GOT3 (cell line): Measurements from ENCODE around the gene SYNPO2.
"Not testable (repeated sequence)": the region's sequence is repeated elsewhere in the genome, so short reads cannot be mapped to it uniquely, and the experiment has no call there.

Source experiments
- DNase-seq: peaks from one replicate; lab custom pipeline; 2025; ENCODE audit warnings: mixed read lengths; lab: John Stamatoyannopoulos, UW

SYNPO2 gene

DNA sequence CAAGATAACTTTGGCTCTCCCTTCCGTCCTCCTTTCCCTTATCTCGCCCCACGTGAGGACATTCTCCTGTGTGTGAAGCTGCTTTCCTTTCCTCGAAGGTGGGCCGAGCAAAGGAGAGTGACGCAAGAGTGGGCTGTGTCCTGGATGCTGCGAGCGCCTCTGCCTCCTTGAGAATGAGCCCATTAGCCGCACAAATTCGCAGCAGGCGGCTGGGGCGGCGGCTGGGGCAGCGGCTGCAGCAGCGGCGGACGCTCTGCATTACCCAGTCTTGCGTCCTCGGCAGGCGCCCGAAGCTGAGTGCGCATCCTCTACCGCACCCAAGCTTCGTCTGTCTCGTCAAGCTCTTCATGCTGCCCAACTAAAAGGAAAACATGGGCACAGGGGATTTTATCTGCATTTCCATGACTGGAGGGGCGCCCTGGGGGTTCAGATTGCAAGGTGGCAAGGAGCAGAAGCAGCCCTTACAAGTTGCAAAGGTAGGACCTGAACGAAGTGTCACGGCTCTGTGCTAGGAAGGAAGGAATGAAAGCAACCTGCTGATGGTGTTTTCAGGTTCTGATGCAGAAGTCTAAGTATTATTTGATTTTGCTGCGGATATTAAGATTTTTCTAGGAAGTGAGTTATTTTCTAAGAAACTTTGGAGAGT, at the start of gene SYNPO2:
Gene SYNPO2, plus strand, starts transcription at position 189 of the 646 bp plus-strand sequence. Its CDS starts 183 bp downstream, at position 372.
- DNase-seq = no peak

DNA sequence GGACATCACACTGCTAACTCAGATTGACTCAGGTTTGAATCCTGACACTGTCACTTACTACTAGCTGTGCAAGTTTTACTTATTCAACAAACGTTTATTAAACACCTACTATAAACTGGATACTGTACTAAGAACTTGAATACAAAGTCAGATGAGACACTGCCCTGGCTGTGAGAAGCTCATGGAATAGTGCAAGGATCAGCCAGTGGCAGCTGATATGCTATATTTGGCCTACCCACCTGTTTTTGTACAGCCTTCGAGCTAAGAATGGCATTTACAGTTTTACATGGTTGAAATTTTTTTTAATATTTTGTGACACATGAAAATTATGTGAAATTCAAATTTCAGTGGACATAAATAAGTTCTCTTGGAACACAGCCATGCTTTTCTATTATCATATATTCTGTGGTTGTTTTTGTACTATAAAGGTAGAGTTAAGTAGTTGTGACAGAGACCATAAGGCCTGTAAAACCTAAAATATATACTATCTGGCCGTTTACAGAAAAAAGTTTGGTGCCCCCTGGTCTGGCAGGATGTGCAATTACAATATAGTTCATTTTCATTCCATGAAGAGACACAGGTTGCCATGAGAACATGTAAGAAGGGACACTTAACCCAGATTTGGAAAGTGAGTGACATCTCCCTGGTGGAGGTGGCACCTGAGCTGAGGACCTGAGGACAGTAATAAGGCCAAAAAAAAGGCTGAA, 49.3 kb upstream of the SYNPO2 start:
- no peak for DNase-seq

- DNase-seq = no peak
These were observed 46.6 kb upstream of the SYNPO2 start for GRCh38 chr4:118842055-118842454.

GRCh38 chr4:118843237-118843636, 45.4 kb upstream of the SYNPO2 start:
- DNase-seq = no peak

DNA sequence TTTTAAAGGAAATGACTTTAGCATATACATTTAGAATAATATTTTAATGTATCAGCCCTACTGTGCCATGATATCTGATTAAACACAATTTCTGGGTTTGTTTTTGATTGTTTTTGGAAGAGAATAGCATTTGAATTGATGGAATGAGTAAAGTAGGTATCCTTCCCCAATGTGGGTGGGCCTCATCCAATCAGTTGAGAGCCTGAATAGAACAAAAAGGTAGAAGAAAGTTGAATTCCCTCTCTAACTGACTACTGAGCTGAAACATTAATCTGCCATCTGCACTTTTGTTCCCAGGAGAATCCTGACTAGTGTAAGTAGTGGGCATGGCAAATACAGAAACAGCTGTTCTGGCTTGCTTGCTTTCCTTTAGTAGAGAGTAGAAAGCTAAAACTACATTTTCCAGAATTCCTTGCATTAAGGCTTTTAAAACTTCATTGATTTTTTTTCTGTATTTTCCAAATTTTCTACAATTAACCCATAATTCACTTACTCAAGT, 43.1 kb upstream of the SYNPO2 start:
- no peak for DNase-seq

DNA sequence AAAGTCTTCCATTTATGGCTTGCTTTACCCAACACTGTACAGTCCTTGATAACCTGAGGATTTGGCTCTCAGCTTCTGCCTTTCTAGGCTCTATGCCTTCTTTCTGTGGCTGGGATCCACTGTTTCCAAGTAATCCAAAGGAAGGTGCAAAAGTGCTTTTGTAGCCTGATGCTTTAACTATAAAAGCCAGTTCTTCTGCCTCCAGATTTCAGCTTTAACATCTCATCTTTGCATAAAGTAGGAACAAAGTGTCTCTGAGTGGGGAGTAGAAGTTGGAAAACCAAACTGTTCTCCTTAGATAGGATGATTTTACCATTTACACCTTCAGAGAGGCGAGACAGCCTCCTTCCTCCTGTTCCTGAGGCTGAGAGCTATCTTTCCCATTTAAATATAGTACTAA, 41.7 kb upstream of the SYNPO2 start:
- DNase-seq = no peak

- DNase-seq = no peak
These were observed 40.4 kb upstream of the SYNPO2 start for GRCh38 chr4:118848242-118848641.

DNA sequence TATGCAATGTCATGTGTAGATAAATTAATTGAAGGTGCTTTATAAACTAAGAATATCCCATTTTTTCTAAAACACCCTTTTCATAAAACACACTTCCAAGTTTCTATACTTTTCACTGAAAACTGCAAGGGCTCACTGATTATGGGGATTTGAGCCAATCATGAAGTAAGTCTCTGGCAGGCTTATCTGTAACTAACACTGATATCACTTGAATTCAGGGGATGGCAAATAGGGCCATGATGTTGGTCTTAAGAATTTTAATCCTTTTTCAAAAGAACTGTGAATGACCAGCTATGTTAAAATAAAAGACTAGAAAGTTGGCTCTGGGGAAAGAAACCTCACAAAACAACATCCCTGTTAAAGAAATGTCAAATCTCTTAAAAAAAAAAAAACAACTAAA, 39.8 kb upstream of the SYNPO2 start:
- DNase-seq = no peak

- no peak for DNase-seq
These were observed 38.7 kb upstream of the SYNPO2 start for GRCh38 chr4:118849867-118850487.

DNA sequence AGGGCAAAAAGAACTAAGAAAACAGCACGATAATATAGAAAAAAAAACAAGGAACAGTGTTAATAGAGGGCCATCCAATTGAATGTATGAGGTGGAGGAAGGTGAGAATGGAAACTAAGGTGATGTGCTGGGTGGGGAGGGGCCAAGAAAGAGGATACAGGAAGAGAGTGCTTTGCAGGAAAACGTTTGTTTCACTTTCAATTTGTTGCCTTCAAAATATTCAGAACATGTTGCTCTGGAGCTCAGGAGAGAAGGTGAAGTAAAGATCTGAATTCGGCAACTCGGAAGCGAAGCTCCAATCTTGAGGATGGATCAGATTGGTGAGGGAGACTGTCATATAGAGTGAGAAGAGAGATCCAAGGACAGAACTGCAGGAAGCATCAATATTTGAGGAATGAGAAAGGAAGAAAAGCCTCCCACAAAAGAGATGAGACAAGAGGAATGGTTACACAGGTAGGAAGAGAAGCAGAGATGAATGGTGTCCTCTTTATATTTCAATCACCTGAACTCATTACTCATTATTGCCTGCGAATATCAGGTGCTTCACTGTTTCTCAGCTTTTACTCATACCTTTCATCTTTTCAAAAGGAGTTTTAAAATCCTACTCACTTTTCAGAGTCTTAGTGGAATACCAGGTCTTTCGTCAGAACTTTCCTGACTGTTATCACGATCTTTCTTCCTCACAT, 38.0 kb upstream of the SYNPO2 start:
- DNase-seq = no peak

DNA sequence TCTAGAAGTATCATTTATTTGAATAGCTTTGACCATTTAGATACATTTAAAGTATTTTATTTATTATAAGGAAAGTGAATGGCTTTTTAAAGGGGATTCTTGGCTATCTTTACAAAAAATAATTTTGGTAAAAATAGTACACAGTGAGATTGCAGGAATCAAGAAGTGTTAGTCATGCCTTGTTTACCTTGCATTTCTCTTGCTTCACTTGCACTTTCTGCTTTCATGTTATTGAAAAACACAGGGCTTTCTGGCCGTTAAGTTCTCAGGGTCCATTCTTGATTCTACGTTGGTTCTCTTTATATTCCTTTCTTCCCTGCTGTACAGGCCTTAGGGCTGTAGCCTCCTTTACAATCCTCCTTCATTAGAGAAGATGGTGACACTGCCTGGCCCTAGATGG, 30.9 kb upstream of the SYNPO2 start:
- DNase-seq = no peak

GRCh38 chr4:118858779-118859178, 29.9 kb upstream of the SYNPO2 start:
- DNase-seq = no peak

GRCh38 chr4:118865091-118865708, 23.5 kb upstream of the SYNPO2 start:
- peak; percentile 3 for DNase-seq

DNA sequence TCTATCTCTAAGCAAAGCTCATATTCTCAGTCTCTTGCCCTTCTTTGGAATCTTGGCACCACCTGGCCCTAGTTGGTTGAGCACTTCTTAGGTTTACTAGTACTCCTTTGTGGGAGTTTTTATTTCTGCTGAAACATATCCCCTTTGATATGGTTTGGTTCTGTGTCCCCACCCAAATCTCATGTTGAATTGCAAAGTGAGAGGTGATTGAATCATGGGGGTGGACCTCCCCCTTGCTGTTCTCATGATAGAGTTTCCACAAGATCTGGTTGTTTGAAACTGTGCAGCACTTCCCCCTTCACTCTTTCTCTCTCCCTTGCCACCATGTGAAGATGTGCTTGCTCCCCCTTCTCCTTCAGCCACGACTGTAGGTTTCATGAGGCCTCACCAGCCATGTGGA, 22.2 kb upstream of the SYNPO2 start:
- no peak for DNase-seq

DNA sequence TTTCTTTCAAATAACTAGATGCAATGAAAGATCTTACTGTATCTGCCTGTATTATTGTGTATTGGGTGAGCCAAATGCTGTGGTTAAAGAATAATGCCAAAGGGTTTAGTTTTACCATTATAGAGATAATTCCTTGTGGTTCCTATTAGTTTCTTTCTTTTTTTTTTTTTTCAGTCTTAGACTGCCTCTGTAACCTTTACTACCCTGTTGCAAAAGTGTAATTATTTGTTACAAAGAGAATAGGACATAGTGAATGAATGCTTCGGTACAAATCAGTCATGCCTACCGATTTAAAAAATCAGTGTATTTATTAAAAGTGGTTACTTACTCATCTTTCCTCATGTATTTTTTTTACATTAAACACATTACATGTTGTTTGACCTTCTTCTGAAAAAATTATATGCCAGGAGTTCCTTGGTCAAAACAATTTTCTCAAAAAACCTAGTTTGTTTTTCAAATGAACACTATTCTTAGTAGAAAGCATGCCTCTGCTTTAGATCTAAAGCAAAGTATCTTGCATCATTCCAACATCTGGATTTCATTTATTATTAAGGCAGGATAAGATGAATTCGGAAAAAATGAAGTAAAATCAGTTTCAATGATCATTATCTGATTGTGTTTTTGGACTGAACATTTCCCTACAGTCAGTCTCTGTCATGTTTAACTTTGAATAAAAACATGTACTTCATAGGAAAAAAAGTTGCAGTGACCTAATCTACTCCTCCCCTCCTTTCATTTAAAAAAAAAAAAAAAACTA, 21.2 kb upstream of the SYNPO2 start:
- no peak for DNase-seq

GRCh38 chr4:118869808-118870342, 18.8 kb upstream of the SYNPO2 start:
- no peak for DNase-seq

GRCh38 chr4:118872181-118872580, 16.5 kb upstream of the SYNPO2 start:
- no peak for DNase-seq

GRCh38 chr4:118877797-118878196, 10.9 kb upstream of the SYNPO2 start:
- DNase-seq = no peak

GRCh38 chr4:118878507-118878906, 10.1 kb upstream of the SYNPO2 start:
- not testable (repeated sequence) for DNase-seq

DNA sequence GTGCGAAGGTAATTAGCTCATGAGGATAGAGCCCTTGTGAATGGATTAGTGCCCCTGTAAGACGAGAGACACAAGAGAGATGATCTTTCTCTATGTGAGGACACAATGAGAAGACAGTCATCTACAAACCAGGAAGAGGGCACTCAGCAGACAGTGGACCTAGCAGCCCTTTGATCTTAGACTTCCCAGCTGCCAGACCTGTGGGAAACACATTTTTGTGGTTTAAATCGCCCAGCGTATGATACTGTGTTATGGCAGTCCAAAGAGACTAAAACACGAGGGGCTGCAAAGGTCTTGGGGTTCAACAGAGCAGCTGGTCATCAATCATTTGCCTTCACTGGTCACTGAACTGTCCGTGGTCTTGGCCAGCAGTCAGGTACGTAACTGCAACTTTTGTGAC, 9.2 kb upstream of the SYNPO2 start:
- DNase-seq = no peak

- no peak for DNase-seq
These were observed 7.0 kb upstream of the SYNPO2 start for GRCh38 chr4:118881512-118882146.
